ENCODE measurements around the gene ADCK1. TPM values are rescaled to one million over a fixed set of nuclear protein-coding genes. Genes with fewer than 3 reads are reported as not detected.
"Not testable (repeated sequence)": the region's sequence is repeated elsewhere in the genome, so short reads cannot be mapped to it uniquely, and the experiment has no call there.

ADCK1 gene
- total and polyA plus RNA-seq, 2 donors (not counting 1 experiment from before 2014, with no cell fraction given) = 10.6 to 18.3 TPM

DNA sequence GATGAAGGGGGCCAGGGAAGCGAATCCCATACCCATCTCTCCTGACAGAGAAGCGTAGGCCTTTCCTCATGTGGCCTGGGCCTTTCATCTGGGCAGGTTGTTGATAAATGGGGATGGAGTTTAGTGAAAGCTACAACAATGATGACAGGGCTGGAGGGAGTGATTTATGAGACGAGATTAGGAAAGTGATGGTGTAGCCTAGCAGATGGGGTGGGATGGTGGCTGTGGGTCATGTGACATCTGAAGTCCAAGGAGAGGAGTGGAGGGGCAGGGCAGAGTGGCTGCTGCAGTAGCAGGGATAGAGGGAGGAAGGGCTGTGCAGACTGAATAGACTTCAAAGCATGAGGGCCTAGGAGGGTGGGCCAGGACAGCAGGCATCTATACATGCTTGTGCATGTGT lies 85.5 kb downstream of the ADCK1 start:
- no peaks in the 10 kb centered on the region for H3K27me3 ChIP-seq (replicated peaks in 1 of 4; ENCODE audit: control extremely low read depth in 1 of 4, control insufficient read depth in 3 of 4, insufficient read depth in 4 of 4, low read length in 3 of 4)
- H4K20me1 ChIP-seq (ENCODE audit: control insufficient read depth, insufficient read depth, low read length, poor library complexity, severe bottlenecking) = no peaks in the 10 kb centered on the region
- H2AFZ ChIP-seq (ENCODE audit: insufficient read depth, low read depth, low read length, poor library complexity, severe bottlenecking) = no peak overlapping the region
- H3K9me3 ChIP-seq (ENCODE audit: control extremely low read depth in 1 of 3, control insufficient read depth in 2 of 3, insufficient read depth in 1 of 3, low read length in 2 of 3) = peaks cover 0 to 6% (median 0%) of the 10 kb centered on the region in 3 donors
- no peak overlapping the region for H3K4me3 Mint-ChIP-seq
- peaks cover 0 to 3% of the 10 kb centered on the region in 2 donors for H3K4me1 ChIP-seq (ENCODE audit: control insufficient read depth in 2 of 2, insufficient read depth in 2 of 2, low read length in 2 of 2)
- no peak for TF ChIP-seq EZH2 (IDR thresholded peaks at IDR 0.05; ENCODE audit: borderline replicate concordance, insufficient read depth, low read depth, low read length, poor library complexity, severe bottlenecking)
- TF ChIP-seq, protein P1, sequence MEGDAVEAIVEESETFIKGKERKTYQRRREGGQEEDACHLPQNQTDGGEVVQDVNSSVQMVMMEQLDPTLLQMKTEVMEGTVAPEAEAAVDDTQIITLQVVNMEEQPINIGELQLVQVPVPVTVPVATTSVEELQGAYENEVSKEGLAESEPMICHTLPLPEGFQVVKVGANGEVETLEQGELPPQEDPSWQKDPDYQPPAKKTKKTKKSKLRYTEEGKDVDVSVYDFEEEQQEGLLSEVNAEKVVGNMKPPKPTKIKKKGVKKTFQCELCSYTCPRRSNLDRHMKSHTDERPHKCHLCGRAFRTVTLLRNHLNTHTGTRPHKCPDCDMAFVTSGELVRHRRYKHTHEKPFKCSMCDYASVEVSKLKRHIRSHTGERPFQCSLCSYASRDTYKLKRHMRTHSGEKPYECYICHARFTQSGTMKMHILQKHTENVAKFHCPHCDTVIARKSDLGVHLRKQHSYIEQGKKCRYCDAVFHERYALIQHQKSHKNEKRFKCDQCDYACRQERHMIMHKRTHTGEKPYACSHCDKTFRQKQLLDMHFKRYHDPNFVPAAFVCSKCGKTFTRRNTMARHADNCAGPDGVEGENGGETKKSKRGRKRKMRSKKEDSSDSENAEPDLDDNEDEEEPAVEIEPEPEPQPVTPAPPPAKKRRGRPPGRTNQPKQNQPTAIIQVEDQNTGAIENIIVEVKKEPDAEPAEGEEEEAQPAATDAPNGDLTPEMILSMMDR (IDR thresholded peaks at IDR 0.05) = no peak
- CTCF ChIA-PET = no interaction called here
- peaks cover 6% of the 10 kb centered on the region for H3K9me3 Mint-ChIP-seq (ENCODE audit: insufficient read depth)
- H3K36me3 ChIP-seq (replicated peaks in 1 of 2; ENCODE audit: control extremely low read depth in 1 of 2, control insufficient read depth in 1 of 2, extremely low read depth in 1 of 2, insufficient read depth in 2 of 2, low read length in 1 of 2) = no peaks in the 10 kb centered on the region
- H3K79me2 ChIP-seq (ENCODE audit: control insufficient read depth, insufficient read depth, low read length) = no peaks in the 10 kb centered on the region
- H3K4me1 Mint-ChIP-seq = peaks cover 13% of the 10 kb centered on the region
- H3K27me3 Mint-ChIP-seq = no peaks in the 10 kb centered on the region
- H3K27ac Mint-ChIP-seq = no peak overlapping the region
- no peak overlapping the region for H3K4me2 ChIP-seq (replicated peaks; ENCODE audit: low read depth, low read length, poor library complexity, severe bottlenecking)
- ATAC-seq (ENCODE audit: low read depth) = no peak
- DNase-seq = no peak
- H3K4me3 ChIP-seq (ENCODE audit: control extremely low read depth in 1 of 5, extremely low read depth in 1 of 5, insufficient read depth in 1 of 5, low read depth in 2 of 5, low read length in 4 of 5) = no peak overlapping the region
- no peak overlapping the region for H3K9ac ChIP-seq (ENCODE audit: low read length)
- no peak overlapping the region for H3K27ac ChIP-seq (ENCODE audit: low read length in 2 of 2)
- WGBS (ENCODE audit: insufficient coverage) = 83% methylated on average over 1 of the region's 3 CpGs
- intact Hi-C loops (cut with micrococcal nuclease) = no loop called here
- POLR2A ChIA-PET = no interaction called here

DNA sequence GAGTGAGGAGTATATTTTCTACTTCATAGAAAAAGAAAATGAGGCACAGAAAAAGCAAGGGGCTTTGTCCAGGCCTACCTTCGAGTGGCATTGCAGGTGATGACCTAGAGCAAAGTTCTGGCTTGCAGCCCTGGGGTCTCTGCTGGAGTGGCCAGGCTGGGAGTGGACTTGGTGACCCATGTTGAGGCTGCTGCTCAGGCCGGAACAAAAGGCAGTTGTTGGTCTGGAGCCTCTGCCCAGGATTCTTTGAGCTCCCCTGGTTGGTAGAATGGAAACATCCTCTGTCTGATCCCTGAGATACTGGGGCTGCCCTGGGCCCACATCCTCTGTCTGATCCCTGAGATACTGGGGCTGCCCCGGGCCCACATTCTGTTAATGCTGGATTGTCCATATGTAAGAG lies 86.1 kb downstream of the ADCK1 start:
- Histone ChIP-seq H3K4me2 (replicated peaks; ENCODE audit: low read depth, low read length, poor library complexity, severe bottlenecking) (no peak overlapping the region), H3K27ac (ENCODE audit: low read length in 2 of 2) (no peak overlapping the region), H3K9me3 (ENCODE audit: control extremely low read depth in 1 of 3, control insufficient read depth in 2 of 3, insufficient read depth in 1 of 3, low read length in 2 of 3) (peaks cover 0 to 6% (median 0%) of the 10 kb centered on the region in 3 donors), H2AFZ (ENCODE audit: insufficient read depth, low read depth, low read length, poor library complexity, severe bottlenecking) (no peak overlapping the region), H3K27me3 (replicated peaks in 1 of 4; ENCODE audit: control extremely low read depth in 1 of 4, control insufficient read depth in 3 of 4, insufficient read depth in 4 of 4, low read length in 3 of 4) (no peaks in the 10 kb centered on the region), H4K20me1 (ENCODE audit: control insufficient read depth, insufficient read depth, low read length, poor library complexity, severe bottlenecking) (no peaks in the 10 kb centered on the region), H3K4me1 (ENCODE audit: control insufficient read depth in 2 of 2, insufficient read depth in 2 of 2, low read length in 2 of 2) (peaks cover 0 to 3% of the 10 kb centered on the region in 2 donors), H3K79me2 (ENCODE audit: control insufficient read depth, insufficient read depth, low read length) (no peaks in the 10 kb centered on the region), H3K36me3 (replicated peaks in 1 of 2; ENCODE audit: control extremely low read depth in 1 of 2, control insufficient read depth in 1 of 2, extremely low read depth in 1 of 2, insufficient read depth in 2 of 2, low read length in 1 of 2) (no peaks in the 10 kb centered on the region), H3K4me3 (ENCODE audit: control extremely low read depth in 1 of 5, extremely low read depth in 1 of 5, insufficient read depth in 1 of 5, low read depth in 2 of 5, low read length in 4 of 5) (no peak overlapping the region), H3K9ac (ENCODE audit: low read length) (no peak overlapping the region)
- H3K27ac Mint-ChIP-seq = no peak overlapping the region
- POLR2A ChIA-PET = no interaction called here
- H3K4me1 Mint-ChIP-seq = peaks cover 13% of the 10 kb centered on the region
- intact Hi-C loops (cut with micrococcal nuclease) = no loop called here
- CTCF ChIA-PET = no interaction called here
- no peaks in the 10 kb centered on the region for H3K27me3 Mint-ChIP-seq
- peaks cover 6% of the 10 kb centered on the region for H3K9me3 Mint-ChIP-seq (ENCODE audit: insufficient read depth)
- no peak for TF ChIP-seq EZH2 (IDR thresholded peaks at IDR 0.05; ENCODE audit: borderline replicate concordance, insufficient read depth, low read depth, low read length, poor library complexity, severe bottlenecking)
- ATAC-seq (ENCODE audit: low read depth) = no peak
- no peak for DNase-seq
- H3K4me3 Mint-ChIP-seq = no peak overlapping the region
- 90% methylated on average over 3 of the region's 3 CpGs for WGBS (ENCODE audit: insufficient coverage)

DNA sequence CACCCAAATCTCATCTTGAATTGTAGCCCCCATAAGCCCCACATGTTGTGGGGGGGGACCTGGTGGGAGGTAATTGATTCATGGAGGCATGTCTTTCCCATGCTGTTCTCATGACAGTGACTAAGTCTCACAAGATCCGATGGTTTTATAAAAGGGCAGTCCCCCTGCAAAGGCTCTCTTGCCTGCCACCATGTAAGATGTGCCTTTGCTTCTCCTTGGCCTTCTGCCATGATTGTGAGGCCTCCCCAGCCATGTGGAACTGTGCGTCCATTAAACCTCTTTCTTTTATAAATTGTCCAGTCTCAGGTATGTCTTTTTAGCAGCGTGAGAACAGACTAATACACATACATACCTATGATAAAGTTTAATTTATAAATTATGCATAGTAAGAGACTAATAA lies 89.0 kb downstream of the ADCK1 start:
- H3K9me3 ChIP-seq (ENCODE audit: control extremely low read depth in 1 of 3, control insufficient read depth in 2 of 3, insufficient read depth in 1 of 3, low read length in 2 of 3); H3K4me3 ChIP-seq (ENCODE audit: control extremely low read depth in 1 of 5, extremely low read depth in 1 of 5, insufficient read depth in 1 of 5, low read depth in 2 of 5, low read length in 4 of 5); H3K9ac ChIP-seq (ENCODE audit: low read length); H3K9me3 Mint-ChIP-seq (ENCODE audit: insufficient read depth); H2AFZ ChIP-seq (ENCODE audit: insufficient read depth, low read depth, low read length, poor library complexity, severe bottlenecking); H3K79me2 ChIP-seq (ENCODE audit: control insufficient read depth, insufficient read depth, low read length); H3K27me3 Mint-ChIP-seq; POLR2A ChIA-PET; H3K27ac ChIP-seq (ENCODE audit: low read length in 2 of 2); H3K4me1 Mint-ChIP-seq; intact Hi-C loops (cut with micrococcal nuclease); DNase-seq; H3K27ac Mint-ChIP-seq; H3K27me3 ChIP-seq (replicated peaks in 1 of 4; ENCODE audit: control extremely low read depth in 1 of 4, control insufficient read depth in 3 of 4, insufficient read depth in 4 of 4, low read length in 3 of 4); H3K4me2 ChIP-seq (replicated peaks; ENCODE audit: low read depth, low read length, poor library complexity, severe bottlenecking); CTCF ChIA-PET; H3K4me1 ChIP-seq (ENCODE audit: control insufficient read depth in 2 of 2, insufficient read depth in 2 of 2, low read length in 2 of 2); H4K20me1 ChIP-seq (ENCODE audit: control insufficient read depth, insufficient read depth, low read length, poor library complexity, severe bottlenecking); H3K36me3 ChIP-seq (replicated peaks in 1 of 2; ENCODE audit: control extremely low read depth in 1 of 2, control insufficient read depth in 1 of 2, extremely low read depth in 1 of 2, insufficient read depth in 2 of 2, low read length in 1 of 2); H3K4me3 Mint-ChIP-seq; ATAC-seq (ENCODE audit: low read depth): not testable (repeated sequence)
- 100% methylated on average over 1 of the region's 3 CpGs for WGBS (ENCODE audit: insufficient coverage)

Data from B cell (primary cell).